Omental fat pad (tissue), 4 donors: Measurements from ENCODE around the gene NTN4. TPM values are rescaled to one million over a fixed set of nuclear protein-coding genes. Genes with fewer than 3 reads are reported as not detected.

Source experiments
- ATAC-seq: fragments of 150-250 bp; one replicate; pipeline ENCODE4 v1.9.1; 2016; ENCODE audit warnings: mild to moderate bottlenecking, moderate library complexity; ENCODE audit not compliant: low FRiP score
- DNase-seq: peaks from one replicate; pipeline ENCODE4 v3.0.0-alpha.2; 2019; ENCODE audit warnings: low spot score
- total RNA-seq, 4 donors: library from RNA; depleted of rRNA; stranded (reverse); fragments of >200 nt; gene quantifications; one replicate each; pipeline ENCODE4 v1.1.0, GENCODE V29; 2016
- TF ChIP-seq, protein P1 (sequence below), 3 donors: fragments of 450-650 bp; IDR thresholded peaks; one replicate each; pipeline ENCODE4 v1.5.1; 2016 to 2017; ENCODE audit warnings: antibody characterized with exemption in 3 of 3, mild to moderate bottlenecking in 3 of 3, moderate library complexity in 2 of 3

The NTN4 gene
- total RNA-seq, 4 donors from 2014 or later, result 12.2 to 55.2 (median 15.0) TPM

GRCh38 chr12:95720146-95720545 lies 70.4 kb downstream of the NTN4 start:
- TF ChIP-seq, protein P1, sequence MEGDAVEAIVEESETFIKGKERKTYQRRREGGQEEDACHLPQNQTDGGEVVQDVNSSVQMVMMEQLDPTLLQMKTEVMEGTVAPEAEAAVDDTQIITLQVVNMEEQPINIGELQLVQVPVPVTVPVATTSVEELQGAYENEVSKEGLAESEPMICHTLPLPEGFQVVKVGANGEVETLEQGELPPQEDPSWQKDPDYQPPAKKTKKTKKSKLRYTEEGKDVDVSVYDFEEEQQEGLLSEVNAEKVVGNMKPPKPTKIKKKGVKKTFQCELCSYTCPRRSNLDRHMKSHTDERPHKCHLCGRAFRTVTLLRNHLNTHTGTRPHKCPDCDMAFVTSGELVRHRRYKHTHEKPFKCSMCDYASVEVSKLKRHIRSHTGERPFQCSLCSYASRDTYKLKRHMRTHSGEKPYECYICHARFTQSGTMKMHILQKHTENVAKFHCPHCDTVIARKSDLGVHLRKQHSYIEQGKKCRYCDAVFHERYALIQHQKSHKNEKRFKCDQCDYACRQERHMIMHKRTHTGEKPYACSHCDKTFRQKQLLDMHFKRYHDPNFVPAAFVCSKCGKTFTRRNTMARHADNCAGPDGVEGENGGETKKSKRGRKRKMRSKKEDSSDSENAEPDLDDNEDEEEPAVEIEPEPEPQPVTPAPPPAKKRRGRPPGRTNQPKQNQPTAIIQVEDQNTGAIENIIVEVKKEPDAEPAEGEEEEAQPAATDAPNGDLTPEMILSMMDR (IDR thresholded peaks at IDR 0.05), result no peak
- DNase-seq, result no peak
- ATAC-seq, result no peak

- no peak for ATAC-seq
- no peak for DNase-seq
Measured at GRCh38 chr12:95718772-95719171, 71.8 kb downstream of the NTN4 start.

DNA sequence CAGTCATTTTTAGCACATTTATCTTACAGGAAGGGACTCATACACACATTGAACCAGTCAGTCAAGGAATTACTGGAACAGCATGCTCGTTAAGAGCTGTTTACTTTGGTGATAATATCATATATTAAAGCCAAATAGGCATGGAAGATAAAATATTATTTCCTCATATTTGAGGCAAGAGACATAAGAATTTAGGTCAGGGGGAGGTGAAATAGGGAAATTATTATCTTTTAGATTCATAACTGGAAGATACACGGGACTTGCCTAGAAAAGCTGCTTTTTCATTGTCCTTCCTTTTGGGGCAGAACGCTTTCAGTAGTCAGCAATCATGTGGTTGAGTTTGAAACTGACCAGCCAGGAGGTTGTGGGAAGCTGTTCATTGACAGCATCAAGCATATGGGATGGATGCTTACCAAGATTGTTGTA lies 72.5 kb downstream of the NTN4 start:
- ATAC-seq (no peak), DNase-seq (no peak)
- TF ChIP-seq, protein P1 (IDR thresholded peaks at IDR 0.05), result no peak

More at GRCh38 chr12:95718772-95719171, 71.8 kb downstream of the NTN4 start:
- TF ChIP-seq, protein P1 (IDR thresholded peaks at IDR 0.05), result no peak

DNA sequence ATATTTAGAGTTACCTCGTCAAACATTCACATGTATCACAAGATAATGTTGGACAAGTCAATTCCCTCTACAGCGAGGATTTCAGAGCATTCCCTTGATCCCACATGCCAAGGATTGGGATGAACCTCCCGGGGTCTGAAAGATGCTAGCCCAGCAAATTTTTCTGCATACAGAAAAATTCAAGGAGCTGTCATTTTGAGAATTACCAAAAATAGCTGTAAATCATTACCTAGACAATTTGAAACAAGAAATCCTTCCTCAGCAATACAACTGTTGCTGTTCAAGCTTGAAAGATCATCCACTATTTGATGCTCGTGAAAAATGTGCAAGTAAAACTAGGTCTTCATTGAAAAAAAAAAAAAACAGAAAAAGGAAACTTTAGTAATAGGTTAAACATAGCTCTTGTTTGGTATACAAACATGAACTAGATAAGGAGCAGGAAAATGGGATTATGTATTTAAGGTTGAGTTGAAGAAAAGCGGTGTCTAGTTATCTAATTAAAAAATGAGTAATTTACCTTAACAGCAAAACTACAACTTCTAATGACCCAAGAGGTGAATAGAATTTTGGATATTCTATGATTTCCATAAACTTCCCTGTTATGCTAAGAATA lies 73.1 kb downstream of the NTN4 start:
- DNase-seq, result no peak
- ATAC-seq, result no peak
- TF ChIP-seq, protein P1 (IDR thresholded peaks at IDR 0.05), result no peak

DNA sequence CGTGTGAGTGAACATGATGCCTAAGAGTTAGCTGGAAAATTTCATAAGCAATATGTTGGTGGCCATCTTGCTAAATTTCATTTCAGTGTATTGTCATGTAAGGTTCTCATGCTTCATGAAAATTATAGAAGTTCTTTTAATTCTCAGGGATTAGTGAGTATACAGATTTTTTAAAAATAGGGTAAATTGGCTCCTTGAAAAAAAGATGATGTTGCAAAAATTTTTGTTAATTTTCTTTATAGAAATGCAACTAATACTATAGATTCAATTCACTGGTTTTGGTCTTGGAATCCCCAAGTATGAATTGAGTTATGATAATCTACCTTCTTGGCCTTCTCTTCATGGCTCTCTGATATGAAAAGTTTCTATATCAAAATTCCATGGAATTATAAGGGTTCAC lies 75.4 kb downstream of the NTN4 start:
- TF ChIP-seq, protein P1 (IDR thresholded peaks at IDR 0.05), result no peak
- DNase-seq, result no peak
- ATAC-seq, result no peak

GRCh38 chr12:95712269-95712668 lies 78.3 kb downstream of the NTN4 start:
- DNase-seq, result no peak
- no peak for ATAC-seq
- TF ChIP-seq, protein P1 (IDR thresholded peaks at IDR 0.05), result no peak

DNA sequence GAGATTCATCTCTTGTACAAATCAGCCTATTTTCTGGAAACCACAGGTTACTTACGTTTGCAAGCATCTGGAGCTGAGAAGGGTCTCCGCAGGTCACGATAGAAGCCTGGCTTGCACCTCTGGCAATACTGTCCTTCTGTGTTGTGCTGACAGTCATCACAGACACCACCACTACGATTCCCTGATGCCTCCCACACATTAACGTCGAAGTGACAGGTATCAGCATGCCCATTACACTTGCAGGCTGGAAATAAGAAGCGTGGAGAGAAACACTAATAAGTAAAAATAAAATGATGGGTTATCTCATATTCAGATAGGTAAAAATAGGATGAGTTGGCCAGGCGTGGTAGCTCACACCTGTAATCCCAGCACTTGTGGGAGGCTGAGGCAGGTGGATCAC lies 80.2 kb downstream of the NTN4 start:
- ATAC-seq (no peak), DNase-seq (no peak)
- TF ChIP-seq, protein P1 (IDR thresholded peaks at IDR 0.05), result no peak
